GM21786 (cell line): ENCODE data around the gene PRELID1.
"Not testable (repeated sequence)": the region's sequence is repeated elsewhere in the genome, so short reads cannot be mapped to it uniquely, and the experiment has no call there.

Experiments used
- ATAC-seq: cut with Tn5 transposase; IDR thresholded peaks from one replicate; pipeline ENCODE4 v1.9.1; 2021; ENCODE audit not compliant: unreplicated experiment

PRELID1 gene

DNA sequence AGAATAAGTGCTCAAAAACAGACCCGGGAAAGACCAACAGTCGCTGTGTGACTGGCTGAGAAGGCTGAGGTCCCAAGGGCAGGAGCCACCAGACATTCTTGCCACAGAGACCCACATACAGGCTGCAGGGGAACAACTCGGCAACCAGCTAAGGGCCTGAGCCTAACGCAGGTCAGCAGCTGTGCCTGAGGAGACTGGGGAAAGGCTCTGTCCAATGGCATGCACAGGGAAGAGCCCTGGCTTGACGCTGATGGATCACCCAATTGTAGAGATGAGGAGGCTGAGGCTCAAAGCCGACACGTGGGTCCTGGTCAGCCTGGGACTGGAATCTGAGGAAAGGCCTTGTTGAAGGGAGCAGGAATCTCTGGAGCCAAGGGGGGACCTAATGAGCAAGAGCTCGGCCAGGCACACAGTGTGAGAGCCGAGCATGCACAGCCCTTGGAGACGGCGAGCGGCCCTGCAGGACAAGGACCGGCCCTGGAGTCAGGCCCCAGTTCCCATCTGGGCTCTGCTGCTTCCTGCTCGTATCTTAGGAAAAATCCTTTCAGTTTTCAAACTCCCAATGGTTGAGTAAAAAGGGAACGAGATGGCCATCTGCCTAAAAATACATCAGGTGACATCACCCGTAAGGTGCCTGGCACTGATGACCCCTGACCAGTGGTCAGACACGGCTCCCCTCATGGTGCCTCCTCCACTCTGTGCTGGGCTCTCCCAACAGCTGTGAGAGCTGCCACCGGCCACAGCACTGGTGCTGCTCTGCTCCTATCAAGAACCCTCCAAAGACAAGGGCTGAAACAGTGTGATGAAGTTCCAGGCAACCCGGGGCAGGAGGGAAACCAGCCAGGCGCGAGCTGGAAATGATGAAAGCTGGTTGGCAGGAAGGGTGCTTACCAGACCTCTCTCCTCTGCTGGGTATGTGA is 31.4 kb downstream of the PRELID1 start:
- ATAC-seq = no peak

DNA sequence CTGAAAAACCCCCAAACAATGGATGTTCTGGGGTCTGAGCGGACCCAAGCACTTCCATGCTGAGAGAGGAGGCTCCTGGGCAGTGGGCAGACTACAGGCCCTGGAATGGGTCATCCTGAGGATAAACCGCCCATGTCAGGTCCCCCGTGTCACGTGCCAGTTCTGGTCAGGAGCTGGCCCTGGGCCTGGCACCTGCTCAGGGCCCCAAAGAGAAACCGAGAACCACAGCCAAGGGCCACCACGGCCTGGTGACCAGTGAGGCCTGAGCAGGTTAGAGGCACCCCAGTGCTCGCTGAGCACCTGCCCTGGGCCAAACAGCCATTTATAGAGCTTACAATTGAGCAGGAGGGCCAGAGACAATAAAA is 32.1 kb downstream of the PRELID1 start:
- ATAC-seq = no peak

DNA sequence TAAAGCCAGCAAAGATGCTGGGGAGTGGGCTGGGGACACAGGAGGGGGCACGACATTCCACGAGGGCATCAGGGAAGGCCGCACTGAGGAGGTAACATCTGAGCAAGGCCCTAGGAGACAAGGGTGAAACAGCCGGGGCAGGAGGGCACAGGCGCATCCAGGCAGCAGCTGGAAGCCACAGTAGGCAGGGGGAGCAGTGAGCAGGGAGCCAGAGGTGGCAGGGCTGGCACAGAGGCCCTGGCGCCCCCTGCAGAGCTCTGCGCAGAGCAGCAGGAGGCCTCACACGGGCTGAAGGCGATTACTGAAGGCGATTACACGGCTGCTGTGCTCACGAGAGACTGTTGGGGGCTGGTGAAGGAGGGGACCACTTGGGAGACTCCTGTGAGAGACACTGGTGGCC is 32.5 kb downstream of the PRELID1 start:
- no peak for ATAC-seq

DNA sequence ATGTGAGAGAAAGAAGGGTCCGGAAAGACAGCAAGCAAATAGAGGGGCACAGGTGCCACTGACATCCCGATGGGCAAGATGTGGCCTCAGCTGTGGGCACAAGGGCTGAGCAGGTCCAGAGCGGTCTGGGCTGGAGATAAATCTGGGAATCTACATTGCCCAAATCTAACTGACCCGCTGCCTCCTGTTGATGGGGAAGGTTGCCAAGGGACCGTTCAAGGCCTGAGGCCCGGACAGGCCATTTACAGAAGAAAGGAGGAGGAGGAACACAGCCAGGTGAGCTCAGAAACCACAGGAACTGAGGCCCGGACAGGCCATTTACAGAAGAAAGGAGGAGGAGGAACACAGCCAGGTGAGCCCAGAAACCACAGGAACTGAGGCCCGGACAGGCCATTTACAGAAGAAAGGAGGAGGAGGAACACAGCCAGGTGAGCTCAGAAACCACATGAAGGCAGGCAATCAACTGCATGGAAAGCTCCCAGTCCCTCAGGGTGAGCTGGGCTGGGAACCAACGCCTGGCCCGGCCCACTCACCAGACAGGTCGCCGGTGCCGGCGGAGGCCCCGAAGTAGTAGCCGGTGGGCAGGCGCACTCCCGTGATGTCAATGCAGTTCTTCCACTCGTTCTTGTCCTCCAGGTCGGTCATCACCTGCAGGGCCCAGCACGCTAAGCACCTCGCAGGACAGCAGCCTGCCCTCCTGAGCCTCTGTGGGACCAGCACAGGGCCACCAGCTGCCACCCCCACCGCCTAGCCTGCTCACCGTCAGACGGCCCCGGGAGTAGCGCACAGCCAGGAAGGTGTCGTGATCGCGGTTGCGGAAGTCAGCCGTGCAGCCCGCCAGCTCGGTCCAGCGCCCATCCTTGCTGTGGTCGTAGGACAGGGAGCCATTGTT is 33.2 kb downstream of the PRELID1 start:
- no peak for ATAC-seq

DNA sequence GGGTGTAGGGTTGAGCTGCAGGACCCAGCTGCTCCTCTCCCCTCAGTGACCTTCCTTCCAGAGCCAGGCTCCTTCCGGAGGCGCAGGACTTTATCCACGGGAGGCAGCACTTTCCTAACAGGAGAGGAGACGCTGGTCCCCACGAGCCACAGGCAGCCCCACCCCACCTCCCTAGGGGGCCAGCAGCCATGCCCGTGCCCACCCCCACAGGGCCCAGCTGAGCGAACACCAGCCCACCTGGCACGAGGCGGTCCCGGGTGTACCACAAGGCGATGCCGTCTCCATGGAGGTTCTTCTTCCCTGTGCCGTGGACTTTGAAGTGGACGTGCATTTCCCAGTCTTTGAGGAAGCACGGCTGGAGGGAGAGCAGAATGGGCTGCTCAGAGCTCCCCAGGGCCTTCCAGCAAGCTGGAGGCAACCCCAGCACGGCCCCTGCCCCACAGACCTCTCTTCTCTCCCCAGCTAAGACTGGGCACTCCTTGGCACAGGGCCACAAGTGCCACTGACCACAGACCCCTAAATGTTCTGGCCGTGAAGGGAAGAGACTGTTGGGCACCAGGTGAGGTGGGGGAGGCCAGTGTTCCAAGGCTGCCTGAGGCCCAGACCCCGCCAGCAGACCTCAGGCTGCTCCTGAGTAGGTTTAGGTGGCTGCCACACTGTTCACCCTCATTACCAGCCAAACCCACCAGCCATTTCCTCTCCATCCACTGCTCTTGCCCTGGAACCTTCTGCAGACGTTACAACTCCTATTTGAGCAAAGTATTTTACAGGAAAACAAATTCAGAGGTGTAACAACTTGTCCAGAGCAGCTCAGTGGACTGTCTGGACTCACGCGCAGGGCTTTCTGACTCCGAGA is 34.9 kb downstream of the PRELID1 start:
- no peak for ATAC-seq

DNA sequence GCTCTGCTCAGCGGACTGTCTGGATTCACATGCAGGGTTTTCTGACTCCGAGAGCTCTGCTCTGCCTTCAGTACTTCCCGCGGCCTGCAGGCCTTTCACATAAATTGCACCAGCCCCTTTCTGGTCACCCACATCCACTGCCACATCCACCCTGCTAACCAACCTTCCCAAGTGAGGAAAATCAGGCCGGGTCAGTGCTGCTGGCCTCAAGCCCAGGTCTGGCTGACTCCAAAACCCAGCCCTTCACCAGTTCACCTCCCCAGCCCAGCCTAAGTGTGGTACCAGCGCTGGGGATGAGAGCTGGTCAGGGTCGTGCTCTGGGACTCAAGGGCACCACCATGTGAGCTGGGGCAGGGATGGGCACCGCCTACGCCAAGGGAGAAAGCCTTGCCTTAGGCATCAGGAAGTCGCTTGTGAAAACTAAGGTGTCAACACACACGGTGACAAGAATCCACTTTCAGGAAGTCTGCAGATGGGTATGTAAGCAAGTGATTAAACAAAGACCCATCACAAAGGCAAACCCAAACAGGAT is 35.6 kb downstream of the PRELID1 start:
- ATAC-seq = no peak

DNA sequence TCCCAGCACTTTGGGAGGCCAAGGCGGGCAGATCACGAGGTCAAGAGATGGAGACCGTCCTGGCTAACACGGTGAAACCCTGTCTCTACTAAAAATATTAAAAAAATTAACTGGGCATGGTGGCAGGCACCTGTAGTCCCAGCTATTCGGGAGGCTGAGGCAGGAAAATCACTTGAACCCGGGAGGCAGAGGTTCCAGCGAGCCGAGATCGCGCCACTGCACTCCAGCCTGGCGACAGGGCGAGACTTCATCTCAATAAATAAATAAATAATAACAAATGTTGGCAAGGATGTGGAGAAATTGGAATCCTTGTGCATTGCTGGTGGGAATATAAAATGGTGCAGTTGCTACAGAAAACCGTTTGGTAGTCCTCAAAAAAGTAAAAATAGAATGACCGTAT is 39.4 kb downstream of the PRELID1 start:
- ATAC-seq = not testable (repeated sequence)

DNA sequence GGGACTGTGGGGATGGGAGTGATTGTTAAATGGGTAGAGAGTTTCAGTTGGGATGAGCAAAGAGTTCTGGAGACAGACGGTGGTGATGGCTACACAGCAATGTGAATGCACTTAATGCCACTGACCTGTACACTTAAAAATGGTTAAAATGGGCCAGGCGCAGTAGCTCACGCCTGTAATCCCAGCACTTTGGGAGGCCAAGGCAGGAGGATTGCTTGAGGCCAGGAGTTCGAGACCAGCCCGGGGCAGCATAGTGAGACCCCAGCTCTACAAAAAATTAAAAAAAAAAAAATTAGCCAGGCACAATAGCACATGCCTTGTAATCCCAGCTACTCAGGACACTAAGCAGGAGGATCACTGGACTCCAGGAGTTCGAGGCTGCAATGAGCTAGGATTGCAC is 40.2 kb downstream of the PRELID1 start:
- ATAC-seq = no peak

DNA sequence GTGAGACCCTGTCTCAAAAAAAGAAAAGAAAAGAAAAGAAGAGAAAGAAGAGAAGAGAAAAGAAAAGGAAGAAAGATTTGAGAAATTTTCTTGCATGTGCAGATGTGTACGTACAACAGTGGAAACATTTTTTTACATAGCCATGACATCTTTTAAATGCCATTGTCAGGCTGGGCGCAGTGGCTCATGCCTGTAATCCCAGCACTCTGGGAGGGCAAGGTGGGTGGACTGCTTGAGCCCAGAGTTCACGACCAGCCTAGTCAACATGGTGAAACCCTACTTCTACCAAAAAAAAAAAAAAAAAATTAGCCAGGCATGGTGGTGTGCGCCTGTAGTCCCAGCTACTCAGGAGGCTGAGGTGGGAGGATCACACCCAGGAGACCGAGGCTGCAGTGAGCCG is 41.3 kb downstream of the PRELID1 start:
- ATAC-seq = no peak

DNA sequence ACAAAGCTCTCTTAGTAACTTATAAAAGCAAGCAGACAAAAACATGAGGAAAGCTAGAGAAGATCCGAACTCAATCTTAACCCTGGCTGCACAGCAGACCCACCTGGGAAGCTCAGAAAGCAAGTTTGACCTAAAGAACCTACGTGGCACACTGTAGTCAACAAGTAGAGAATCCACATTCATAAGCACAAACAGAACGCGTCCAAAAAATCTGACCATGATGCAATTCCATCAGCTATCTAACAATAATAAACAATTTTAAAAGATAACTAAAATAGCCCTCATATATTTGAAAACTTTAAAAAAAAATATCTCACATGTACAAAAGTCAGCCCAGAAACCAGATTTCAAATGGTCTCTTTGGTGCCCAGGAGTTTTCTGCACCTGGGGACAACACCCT is 43.2 kb downstream of the PRELID1 start:
- ATAC-seq = no peak

DNA sequence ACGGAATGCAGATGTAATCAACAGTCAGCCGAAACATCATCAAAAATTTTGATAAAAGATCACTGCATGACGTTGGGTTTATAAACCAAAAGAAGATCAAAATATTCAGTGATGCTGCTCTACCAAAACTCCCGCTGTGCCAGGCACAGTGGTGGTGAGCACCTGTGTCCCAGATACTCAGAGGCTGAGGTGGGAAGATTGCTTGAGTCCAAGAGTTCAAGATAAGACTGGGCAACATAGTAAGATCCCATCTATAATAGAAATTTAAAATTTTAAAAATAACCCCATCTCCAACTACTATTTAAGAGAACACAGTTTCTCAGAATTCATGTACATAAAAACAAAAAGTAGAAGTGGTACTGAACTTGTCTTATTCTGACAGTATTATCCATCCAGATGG is 44.1 kb downstream of the PRELID1 start:
- ATAC-seq = no peak

DNA sequence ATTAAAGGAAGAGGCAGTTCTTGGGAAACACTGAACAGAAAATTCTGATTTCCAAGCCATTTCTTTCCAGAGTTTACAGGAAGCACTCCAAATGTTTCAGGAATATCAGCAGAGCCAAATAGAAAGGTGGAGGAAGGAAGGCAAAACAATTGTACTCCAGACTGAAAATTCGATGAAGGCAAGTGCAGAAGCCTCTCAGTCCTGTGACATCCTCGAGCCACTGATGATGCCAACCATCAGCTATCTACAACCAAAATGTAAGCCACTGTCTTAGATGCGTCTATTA is 45.7 kb downstream of the PRELID1 start:
- ATAC-seq = no peak

DNA sequence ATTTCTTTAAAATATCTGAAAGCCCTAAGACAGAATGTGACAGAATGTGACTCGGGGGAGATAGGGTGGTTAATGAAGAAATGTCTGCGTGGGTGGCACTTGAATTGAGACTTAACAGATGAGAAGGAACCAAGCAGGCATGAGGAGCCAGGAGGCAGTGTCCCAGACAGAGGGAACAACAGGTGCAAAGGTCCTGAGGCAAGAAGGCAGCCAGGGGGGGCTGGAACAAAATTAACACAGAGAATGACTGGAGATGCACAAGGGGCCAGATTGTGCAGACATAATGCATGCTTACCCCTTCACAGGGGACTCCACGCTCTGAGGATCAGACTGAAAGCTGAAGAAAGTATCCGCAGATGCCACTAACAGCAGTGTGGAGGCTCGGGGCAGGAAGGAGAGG is 46.2 kb downstream of the PRELID1 start:
- ATAC-seq = no peak

DNA sequence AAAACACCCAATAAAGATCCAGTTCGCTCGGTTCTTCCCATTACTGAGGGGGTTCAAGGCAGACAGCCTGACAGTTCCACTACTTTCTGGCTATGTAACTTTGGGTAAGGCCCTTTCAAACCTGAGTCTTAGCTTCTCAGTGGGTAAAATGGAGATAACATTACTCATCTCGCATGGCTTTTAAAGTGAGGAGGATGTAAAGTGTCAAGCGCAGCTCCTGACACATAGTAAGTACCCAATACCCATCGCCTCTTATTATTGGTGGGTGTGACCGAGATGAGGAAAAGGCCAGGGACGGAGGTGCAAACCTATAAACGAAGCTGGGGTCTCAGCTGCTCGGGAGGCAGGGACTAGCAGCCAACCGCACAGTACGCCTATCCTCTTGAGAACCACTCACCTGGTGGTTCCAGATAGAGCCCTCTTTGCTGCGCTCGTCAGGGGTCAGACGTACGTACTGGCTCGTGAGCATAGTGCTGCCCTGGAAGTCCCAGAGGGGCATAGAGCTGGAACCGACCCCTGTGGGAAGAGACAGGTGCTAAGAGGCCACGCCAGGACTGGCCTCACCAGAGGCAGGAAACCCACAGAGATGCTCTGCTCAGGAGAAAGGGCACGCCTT is 47.3 kb downstream of the PRELID1 start:
- no peak for ATAC-seq

DNA sequence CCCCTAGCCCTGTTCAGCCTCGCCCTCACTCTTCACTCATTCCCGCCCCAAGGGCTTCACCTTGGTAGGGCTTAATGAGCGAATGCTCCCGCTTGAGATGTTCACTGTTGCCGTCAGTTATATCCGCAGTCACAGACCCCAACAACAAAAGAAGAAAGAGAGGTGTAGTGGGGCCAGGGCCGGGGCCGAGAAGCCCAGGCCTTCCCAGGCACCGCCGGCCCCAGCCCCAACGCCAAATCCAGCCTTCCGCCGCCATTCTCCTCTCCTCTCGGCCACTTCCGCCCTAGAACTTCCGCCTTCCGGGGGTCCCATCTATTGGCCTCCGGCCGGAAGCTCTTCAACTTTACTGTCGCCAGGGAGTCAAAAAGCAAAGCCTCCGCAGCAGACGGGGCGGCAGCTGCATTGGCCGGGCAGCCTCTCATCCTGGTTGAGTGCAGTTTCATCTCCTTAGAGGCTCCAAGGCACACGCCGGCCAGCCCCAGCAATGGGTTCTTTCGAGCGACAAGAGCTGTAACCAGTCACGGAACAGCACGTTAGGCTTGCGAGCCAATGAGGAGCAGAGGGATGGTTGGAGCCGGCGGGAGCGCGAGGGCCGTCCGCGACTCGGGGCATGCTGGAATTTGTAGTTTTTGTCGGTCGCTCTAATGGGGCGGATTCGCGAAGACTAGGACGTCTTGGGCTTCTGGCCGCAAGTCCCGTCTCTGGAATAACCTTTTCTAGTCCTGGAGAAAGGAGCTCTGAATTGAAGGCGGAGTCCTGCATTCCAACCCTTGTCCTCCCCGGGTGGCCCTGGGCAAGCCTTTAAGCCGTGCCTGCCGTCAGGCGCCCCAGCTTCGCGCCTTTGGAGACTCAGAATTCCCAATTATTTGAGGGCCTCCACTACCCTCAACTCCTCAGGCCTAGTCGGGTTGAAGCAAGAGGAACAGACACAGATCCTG is 48.1 kb downstream of the PRELID1 start, which contains the start of gene LMAN2:
TSS of gene LMAN2 (minus strand) at position 277 of the 938 bp plus-strand sequence. CDS start at position 256, 21 bp downstream.
- ATAC-seq = peak; percentile 96

DNA sequence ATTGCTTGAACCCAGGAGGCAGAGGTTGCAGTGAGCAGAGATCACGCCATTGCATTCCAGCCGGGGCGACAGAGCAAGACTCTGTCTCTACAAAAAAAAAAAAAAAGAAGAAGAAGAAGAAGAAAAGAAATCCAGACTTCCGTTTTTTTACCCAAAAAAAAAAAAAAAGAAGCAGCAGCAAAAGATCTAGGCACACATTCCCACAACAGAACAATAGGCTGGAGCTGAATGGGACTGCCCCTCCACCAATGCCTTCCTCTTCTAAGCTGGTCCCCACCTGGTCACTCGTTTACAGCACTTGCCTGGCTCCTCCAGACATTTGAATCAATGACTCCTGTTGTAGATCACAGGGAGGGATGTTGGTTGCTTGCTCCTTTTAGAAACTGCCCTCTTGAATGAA is 49.5 kb downstream of the PRELID1 start:
- ATAC-seq = no peak

DNA sequence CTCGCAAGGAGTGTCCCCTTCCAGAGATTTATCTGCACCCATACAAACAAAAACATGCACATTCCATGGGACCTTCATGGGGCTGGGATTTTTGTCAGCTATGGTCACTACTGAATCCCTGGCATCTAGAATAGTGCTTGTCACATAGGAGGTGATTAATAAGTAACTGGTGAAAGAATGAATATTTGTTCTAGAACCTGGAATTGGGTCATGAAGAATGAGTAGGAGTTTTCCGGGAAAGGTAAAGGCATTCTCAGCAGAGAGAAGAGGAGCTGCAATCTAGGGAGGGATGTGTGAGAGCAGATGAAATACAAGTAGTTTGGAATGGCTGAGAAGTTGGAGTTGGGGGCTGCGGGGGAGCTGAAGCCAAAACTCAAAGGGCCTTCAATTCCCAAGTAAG is 50.7 kb downstream of the PRELID1 start:
- no peak for ATAC-seq

DNA sequence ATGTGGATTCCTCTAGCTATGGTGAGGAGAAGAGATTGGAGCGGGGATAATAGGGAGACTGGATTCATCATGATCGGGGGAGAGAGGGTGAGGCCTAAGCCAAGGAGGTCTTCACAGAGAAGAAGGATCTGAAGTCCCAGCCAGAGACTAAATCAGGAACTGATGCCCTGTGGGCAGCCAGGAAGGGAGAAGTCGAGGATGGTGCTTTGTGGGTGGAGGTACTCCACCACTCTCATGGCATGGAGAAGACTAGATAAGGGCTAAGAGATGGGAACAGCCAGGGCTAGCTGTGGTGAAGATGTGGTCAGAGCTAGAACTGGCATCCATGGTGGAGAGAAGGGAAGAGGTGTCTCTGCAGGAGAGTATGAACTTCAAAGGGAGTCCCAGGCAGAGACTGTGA is 51.1 kb downstream of the PRELID1 start:
- no peak for ATAC-seq

DNA sequence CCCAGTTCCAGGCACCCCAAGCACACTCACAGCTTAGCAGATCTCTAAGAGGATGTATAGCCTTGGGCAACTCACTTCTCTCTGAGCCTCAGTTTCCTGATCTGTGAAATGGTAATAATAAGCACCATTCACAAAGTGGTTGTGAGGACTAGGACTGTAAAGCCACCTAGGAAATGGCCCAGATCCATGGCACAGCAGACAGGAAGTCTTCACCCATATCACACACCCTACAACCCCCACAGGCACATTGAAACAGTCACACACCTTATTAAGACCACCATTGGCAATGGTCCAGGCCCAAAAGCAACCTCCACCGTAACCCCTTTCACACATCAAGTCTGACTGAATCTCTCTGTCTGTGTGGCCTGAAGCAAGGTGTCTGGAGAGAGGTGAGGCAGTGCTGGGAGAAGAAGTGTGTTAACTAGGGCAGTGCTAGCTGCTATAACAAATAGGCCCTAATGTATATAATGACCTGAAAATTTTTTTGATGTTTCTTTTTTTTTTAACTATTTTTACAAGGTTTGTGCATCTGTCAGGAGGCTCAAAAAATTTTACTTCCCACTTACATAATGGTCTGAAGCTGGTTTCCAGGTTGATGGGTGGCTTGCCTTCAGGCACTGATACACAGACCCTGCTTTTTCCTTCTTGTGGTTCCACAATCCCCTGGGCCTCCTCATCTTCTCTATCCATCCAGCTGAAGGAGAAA is 51.7 kb downstream of the PRELID1 start:
- ATAC-seq = no peak
